Activated T-cell treated with anti-CD3 and anti-CD28 coated beads for 1 hour (primary cell): ENCODE measurements around the gene CREB3.

Experiments
- DNase-seq: peaks from one replicate; pipeline ENCODE4 v3.0.0-alpha.2; 2020; ENCODE audit warnings: low read depth

Gene CREB3, protein sequence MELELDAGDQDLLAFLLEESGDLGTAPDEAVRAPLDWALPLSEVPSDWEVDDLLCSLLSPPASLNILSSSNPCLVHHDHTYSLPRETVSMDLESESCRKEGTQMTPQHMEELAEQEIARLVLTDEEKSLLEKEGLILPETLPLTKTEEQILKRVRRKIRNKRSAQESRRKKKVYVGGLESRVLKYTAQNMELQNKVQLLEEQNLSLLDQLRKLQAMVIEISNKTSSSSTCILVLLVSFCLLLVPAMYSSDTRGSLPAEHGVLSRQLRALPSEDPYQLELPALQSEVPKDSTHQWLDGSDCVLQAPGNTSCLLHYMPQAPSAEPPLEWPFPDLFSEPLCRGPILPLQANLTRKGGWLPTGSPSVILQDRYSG

DNA sequence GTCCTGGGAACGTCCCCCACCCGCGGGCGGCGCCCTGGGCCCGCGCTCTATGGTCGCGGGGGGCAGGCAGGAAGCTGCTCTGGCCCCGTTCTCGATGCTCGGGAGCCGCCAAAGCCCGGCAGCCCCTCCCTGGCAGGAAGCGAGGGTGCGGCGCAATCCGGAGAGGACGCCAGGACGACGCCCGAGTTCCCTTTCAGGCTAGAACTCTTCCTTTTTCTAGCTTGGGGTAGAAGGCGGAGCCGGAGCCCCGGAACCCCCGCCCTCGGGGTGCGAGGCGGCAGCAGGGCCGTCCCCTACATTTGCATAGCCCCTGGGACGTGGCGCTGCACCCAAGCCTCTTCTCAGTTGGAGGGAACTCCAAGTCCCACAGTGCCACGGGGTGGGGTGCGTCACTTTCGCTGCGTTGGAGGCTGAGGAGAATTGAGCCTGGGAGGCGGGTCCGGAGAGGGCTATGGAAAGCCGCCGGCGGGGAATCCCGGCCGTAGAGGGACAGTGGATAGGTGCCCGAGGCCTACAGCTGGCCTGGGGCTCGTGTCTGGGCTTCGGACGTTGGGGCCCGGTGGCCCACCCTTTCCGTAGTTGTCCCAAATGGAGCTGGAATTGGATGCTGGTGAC lies at the start of gene CREB3, which contains the start of gene TLN1:
TSS of gene CREB3 (plus strand) at position 482 of the 615 bp plus-strand sequence. CDS start at position 589, 107 bp downstream.
TSS of gene TLN1 (minus strand) at position 11 of the 615 bp plus-strand sequence. CDS start 6,501 bp downstream, outside the sequence.
- DNase-seq, result peak; percentile 92

DNA sequence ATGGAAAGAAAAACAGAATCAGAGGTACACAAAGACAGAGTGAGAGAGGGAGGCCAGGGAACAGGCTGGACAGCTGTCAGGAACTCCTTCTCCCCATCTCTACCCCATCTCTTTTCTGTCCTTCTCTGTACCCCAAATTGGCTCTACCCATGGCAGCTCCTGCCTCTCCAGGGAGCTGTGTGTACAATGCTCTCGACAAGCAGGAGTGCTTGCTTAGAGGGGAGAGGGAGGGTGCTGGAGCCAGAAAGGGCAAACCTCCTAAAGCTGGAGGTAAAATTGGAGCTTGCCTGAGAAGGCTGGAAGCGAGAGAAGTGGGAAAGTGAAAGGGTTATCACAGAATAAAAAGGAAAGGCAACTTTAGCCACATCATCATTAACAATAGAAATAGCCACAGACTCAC lies 49.1 kb upstream of the CREB3 start:
- no peak for DNase-seq

DNA sequence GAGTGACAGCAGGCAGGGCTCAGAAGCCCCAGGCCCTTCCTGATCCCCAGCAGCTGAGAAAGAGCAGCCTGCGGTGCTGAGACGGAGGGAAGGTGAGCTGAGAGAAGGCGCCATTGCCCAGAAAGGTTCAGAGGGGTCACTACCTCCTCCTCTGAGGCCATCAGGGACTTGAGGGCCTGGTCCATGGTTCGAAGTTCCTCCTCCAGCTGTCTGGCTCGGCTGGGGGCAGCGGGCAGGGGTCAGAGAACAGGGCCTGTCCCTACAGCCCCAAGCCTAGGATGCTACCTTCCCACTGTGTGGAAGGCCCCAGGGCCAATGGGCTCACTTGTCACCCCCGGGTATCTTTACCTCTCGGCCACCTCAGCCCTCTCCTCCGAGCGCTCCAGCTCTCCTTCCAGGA lies 47.5 kb upstream of the CREB3 start:
- no peak for DNase-seq

DNA sequence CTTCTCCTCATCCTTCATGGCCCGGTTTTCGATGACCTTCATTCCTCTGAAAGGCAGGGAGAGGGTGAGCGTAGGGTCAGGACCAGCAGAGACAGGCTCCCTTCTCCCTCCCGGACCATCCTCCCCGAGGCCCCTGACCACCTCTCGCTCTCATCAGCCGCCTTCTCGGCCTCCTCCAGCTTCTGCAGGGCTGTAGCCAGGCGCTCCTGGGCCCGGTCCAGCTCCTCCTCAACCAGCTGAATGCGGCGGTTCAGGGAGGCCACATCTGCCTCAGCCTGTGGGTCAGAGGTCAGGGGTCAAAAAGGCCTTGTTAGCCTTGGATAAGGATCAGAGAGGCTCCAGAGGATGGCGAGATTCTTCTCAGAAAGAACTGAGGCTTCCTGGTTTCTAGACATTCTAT lies 47.0 kb upstream of the CREB3 start:
- DNase-seq, result no peak

DNA sequence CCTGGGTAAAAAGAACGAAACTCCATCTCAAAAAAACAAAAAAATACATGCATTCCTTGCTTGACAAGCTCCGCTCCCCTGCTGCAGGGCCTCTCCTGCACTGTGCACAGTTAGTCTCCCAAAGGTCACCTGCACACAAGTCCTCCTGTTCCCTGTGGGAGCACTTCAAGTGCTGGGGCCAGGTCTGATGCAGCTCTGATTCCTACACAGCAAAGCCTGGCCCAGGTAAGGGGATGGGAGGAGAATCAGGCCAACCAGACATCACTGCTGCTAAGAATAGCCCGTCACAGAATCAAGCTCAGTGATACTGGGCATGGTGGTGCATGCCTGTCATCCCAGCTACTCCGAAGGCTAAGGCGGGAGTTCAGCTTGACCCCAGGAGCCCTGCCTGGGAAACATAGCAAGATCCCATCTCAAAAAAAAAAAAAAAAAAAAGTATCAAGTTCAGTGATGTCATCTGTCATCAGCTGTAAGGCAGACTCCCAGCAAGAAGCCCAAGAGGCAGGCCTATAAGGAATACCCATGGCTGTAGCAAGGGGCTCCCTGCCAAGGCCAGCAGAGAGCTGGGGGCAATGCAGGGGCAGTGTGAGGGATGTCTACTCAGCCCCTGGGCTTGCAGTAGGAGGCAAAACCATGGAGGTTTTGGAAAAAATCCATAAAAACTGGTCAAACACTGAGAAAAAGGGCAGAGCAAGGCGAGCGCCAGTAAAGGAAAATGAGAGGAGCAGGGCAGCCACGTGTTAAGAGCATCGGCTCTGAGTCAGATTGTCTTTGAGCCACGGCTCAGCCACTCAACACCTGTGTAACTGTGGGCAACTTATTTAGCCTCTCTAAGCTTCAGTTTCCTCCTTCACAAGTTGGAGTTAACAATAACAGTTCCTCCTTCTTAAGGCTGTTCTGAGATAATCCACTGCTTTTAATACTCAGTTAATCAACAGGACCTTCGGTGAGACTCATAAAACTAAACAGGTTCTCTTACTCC lies 46.0 kb upstream of the CREB3 start:
- no peak for DNase-seq

DNA sequence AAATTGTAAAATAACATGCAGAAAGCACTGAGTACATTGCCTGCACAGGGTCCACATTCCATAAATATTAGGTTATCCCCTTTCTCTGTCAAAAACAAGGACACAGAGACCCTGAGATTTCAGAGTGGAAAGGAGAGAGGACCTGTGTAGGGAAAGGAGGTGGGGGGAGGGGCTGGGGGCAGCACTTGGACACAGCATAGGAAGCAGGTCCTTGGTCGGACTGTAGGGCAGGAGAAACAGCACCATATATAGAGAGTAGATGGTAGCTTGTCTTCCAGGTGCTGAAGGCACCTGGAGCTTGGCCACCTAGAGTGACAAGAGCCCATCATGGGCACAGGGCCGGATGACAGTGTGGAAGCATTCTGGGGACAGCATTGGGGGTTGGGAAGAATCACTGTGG lies 45.2 kb upstream of the CREB3 start:
- no peak for DNase-seq

DNA sequence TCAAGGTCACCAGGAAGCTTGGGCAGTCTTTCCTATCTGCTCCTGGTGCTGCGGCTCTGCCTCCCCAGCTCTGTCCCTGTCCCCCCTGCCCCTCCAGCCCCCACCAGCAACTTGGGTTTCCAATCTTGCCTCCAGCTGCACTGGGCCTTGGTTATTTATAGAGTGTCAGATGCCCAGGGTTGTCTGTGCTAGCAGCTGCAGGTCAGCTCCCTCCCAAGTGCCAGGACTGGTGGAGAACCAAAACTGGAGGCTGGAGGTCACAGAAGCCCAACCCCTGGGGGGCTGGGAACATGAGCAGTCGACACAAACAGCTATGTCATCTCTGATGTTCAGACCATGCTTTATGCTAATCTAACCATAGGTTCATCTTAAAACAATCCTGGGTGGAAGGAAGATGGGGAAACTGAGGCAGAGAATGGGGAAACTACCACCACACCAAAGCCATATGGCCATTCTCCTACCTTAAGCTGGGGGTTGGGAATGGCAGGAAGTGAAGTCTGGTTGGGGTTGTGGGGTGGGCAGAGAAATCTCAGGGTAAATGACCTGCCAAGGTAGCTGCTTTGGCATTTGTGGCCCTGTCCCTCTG lies 44.4 kb upstream of the CREB3 start:
- DNase-seq, result no peak

DNA sequence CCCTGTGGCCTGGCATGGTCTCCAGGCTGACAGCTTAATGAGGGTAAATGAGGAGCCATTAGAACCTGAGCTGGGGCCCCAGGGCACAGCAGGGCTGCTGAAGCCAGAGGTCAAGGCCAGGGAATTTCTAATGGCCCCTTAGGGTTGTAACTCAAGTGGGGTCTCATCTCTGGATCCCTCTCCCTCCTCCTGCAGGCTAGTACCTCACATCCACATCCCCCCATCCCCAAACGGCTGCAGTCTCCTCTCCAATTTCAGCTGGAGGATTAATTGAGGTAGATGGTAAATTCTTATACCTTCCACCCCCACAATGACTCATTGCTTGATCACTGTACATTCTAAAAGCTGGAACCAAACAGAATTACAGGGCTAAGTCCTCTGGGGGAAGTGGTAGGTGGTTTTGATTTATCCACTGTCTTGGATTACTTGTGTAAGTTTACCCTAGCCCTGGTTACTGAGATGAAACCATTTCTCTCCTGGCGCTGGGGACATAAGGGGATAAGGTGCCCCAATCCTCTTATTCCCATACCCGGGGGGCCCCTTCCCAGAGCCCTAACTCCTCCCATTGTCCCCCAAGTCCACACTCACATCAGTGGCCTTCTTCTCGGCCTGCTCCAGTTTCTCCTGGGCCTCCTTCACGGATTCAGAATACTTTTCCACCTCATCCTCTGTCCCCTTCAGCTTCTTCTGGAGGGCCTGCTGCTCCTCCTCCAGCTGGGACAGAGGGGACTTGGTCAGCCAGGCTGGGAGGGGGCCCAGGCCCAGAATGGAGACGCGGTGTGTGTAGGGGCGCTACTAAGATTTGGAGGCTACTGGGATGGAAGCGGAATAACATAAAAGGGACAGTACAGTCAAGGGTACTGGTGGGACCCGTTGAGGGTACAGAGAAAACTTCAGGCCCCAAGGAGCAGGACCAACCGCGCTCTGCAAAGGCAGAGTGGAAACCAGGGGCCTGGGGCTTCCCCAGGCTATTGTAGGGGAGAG lies 43.6 kb upstream of the CREB3 start:
- no peak for DNase-seq

DNA sequence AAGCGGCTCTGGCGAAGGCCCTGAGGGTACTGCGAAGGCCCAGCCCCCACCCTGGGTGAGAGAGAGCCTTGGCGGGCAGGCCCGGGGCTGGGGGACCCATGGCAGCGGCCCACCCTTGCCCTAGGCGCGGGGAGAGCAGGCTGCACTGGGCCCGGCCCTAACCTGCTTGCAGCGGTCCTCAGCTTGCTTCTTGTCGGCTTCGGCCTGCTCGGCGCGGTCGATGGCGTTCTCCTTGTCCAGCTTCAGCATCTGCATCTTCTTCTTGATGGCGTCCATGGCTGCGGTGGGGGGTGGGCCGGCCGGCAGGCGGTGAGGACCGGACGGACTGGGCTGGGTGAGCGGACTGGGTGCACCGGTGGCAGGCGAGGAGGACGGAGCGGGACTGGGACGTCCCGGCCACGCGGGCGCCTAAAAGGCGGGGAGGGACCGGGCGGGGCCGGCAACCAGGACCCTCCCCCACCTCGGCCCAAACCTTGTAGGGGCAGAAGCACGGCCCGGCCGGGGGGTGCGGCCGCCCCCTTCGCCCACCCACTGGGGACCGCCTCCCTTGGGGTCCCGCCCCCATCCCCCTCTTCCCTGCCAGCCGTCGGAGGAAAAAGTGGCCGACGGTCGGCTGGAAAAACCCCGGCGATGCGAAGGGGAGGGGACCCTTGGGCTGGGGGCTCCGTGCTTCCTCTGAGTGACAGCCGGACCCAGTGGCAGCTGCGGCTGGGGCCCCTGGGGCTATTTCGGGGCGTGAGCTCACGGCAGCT lies 42.7 kb upstream of the CREB3 start, which contains the start of gene TPM2:
TSS of gene TPM2 (minus strand) at position 384 of the 752 bp plus-strand sequence. CDS start at position 276, 108 bp downstream.
- no peak for DNase-seq

DNA sequence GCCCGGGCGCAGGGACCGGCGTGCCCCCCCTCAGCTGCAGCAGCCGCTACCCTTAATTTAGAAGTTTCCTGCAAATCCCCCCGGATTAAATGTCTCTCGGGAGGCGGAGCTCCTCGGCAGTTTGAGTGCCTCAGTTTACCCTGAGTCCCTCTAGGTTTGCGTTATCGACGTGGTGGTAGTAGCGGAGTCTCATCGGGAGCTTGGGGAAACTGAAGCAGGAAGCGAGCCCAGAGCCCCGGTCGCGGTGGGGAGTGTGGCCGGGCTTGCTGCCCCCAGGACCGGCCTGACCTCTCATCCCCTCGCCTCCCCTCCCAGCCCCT lies 42.2 kb upstream of the CREB3 start:
- DNase-seq, result no peak

DNA sequence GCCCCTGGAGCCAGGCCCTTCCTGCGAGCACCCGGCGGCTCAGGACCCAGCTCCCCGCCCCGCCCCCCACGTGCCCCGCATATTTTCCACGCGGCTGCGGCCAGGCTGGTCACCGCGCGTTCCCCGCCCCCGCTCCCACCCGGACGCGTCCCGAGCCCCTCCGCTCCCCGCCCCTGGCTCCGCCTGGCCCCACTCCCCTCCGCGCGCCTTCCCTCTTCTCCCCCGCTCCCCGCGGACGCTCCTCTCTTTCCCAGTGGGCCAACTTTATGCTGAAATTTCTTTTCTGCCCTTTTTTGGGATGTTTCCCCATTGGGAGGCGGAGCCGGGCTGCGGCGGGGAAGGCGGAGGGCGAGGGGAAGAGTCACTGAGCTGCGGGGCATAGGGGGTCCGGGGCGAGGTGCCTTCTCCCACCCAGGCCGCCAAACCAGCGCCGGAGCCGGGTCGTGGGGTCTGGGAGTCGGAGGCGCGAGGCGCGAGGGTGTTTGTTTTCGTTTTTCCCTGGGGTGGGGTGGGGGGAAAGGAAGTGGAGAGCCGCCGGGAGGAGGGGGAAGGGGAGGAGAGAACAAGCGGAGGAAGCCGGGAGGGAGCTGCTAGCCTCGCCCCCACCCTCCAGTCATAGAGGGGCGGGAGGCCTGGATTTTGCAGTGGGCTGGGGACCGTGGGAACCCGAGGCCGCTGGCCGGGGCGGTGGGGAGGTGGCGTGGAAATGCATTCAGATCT lies 41.7 kb upstream of the CREB3 start:
- DNase-seq, result peak; percentile 7

DNA sequence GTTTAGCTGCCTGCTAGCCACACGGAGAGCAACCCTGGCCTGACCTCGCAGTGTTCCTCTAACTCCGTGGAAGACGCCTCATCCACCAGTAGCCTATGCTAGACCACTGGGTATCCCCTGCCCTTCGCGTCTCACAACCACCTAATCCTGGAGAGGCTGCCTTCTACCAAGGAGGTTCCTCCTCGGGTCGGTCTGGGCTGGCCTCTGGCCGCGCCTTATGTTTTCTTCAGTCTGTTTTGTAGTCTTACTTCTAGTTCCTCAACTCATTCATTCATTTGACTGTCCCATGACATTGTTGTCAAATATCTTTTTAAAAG lies 41.2 kb upstream of the CREB3 start:
- DNase-seq, result no peak

DNA sequence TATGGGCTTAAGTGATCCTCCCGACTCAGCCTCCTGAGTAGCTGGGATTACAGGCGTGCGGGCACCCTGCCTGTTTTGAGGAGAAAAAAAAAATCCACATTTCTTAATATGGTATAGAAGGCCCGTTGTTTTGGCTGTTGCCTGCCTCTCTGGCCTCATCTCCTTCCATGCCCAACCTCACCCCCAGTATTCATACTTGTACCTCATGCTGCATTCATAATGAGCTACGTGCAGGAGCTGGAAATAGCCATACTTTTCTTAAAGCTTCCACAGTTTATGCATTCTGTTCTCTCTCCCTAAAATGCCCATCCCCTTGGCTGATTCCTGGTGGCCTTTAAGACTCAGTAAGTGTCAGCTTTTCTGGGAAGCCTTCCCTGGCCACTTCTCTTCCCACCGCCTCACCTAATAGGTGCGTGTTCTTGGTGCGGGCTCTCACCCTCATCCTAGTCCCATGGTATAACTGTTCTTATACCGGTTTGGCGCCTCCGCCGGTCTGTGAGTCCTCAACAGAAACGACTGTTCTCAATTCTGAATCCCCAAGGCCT lies 40.6 kb upstream of the CREB3 start:
- DNase-seq, result no peak

DNA sequence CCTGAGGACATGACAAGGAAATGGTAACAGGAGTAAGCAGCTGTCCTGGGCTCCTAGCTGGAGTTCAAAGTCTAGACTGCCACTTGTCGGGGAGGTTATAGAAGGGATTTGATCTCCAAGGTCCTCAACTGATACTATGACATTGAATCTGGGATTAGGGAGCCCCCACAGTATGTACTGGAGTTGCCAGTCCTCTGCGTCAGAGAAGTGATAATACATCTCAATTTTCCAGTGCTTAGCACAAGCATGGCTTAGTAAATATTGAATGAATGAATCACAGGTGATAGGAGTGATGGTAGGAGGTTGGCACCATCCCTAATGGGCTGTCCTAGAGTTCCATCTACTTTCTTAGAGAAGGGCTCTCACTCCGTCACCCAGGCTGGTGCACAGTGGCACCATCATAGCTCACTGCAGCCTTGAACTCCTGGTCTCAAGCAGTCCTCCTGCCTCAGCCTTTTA lies 36.5 kb upstream of the CREB3 start:
- no peak for DNase-seq

DNA sequence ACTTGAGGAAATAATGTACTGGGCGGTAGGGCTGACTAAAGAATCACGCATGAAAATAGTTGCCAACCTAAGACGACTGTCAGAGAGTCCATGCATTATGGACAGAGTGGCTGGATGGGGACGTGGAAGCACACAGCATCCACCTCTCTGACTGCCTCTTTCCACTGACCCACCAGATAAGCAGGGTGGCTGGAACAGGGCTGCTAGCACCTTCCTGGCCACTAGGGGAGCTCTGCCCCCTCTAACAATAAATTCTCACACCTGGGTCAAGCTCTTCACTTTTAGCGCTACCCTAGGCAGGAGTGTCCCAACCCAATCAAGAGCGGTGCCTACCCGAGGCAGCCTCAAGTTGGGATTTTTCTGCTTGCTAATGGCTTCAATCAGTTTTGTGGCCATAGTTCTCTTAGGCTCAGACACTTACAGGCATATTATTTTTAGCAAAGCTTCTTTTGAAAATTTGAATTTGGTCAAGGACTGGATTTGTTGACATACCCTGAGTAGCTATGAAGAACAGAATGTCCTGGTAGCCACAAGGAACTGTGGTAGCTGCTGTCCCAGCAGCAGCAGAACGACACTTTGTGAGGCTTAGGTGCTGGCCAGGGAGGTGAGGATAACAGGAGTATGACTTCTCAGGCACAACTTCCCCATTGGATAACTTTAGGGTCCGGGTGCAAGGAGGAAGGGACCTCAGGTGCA lies 35.8 kb upstream of the CREB3 start:
- peak; percentile 35 for DNase-seq

DNA sequence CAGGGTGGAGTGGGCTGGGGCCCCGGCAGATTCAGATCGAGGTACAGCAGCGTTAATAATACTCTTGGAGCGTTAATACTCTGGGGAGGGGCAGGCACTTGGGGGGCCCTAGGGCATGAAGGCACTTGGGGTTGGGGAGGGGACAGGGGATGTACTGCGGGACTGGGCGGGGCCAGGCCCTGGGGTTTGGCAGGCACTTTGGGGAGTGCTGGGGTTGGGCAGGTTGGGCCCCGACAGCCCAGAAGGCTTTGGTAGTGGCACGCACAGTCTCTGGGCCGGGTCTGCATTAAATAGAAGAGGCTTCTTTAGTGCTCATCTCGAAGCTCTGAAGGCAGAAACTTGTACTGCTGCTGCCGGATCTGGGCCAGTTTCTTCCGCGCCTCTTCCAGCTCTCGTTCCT lies 35.0 kb upstream of the CREB3 start:
- DNase-seq, result no peak

DNA sequence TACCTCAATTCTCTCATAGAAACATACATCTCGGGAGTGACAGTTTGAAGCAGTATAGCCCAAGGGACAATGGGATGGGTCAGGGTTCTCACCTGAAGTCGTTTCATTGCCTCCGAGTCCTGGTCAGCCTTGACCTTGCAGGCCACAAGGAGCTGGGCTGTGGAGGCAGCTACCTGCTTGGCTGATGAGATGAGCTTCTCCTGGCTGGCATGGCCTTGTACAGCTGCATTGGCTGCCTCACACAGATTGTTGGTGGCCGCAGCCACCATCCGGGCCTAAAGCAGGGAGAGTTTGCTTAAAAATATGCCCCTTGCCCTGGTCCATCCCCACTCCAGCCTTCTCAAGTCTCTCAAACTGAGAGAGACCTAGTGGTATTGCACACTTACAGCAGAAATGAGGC lies 34.2 kb upstream of the CREB3 start:
- DNase-seq, result no peak

DNA sequence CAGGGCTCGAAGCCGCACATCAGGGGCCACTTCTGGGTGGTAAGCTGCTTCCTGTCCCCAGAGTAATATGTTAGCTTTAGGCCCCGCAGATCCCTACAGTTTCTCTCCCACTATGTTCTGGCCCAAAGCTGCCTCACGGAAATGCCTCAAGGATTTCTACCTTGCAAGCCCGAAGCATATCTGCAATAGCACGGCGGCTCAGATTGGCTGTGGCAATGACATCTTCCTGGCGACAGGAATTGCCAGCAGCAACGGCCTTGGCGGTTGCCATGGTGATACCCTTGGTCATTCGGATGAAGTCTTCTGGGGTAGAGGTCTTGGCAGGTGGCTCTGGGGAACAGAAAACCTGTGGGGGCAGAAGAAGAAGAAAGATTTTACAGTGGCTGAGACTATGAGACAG lies 32.4 kb upstream of the CREB3 start:
- no peak for DNase-seq

DNA sequence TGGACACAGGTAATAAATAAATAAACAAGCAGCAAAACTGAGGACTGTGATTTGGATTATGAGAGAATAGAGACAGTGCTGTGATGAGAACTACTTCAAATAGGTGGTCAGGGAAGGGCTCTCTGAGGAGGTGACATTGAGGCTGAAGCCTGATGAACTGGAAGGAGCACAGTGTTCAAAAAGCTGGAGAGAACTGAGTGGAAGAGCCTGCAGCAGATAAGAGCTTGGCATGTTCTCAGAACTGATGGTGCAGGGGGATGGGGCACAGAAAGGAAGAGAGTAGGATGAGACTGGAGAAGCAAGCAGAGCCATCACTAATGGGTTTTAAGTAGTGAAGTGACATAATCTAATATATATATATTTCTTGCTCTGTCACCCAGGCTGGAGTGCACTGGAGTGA lies 31.5 kb upstream of the CREB3 start:
- DNase-seq, result no peak
